Endothelial cell of umbilical vein (primary cell): Measurements from ENCODE around the gene CACNA1S. TPM values are rescaled to one million over a fixed set of nuclear protein-coding genes. Genes with fewer than 3 reads are reported as not detected.

ENCODE experiments used
- BruUV-seq: library from RNA; stranded (reverse); fragments of 400-500 nt; replicated peaks from 2 replicates; lab custom pipeline; 2021; lab: Mats Ljungman, UMichigan
- CTCF ChIA-PET: fragments of 300-600, 350-600 bp; sonication (Branson Sonifier 250); formaldehyde crosslinking; loops from one replicate; lab custom pipeline; 2021; ENCODE audit warnings: antibody characterized with exemption, inconsistent platforms; lab: Charles Lee
- POLR2A ChIA-PET: fragments of 300-600, 350-600 bp; sonication (Branson Sonifier 250); formaldehyde crosslinking; loops from one replicate; lab custom pipeline; 2021; ENCODE audit warnings: antibody characterized with exemption, inconsistent platforms; lab: Charles Lee
- DNase-seq: peaks from one replicate; pipeline ENCODE4 v3.0.0-alpha.2; 2011; ENCODE audit warnings: low read depth, low spot score
- FAIRE-seq: peaks from 2 replicates; lab custom pipeline; 2011; peaks lifted over from hg19 to GRCh38; lab: Jason Lieb, UNC
- H2AFZ ChIP-seq: 2 replicates; pipeline ENCODE4 v1.6.0; 2012; ENCODE audit warnings: low read depth, low read length, control low read depth, inconsistent platforms
- H3K27ac ChIP-seq: 2 replicates; pipeline ENCODE4 v1.5.1; 2011; ENCODE audit warnings: low read depth, mild to moderate bottlenecking, control low read depth, low read length, moderate library complexity; ENCODE audit not compliant: insufficient read depth
- H3K27me3 ChIP-seq, 2 experiments: 2 replicates each; pipeline versions ENCODE4 v1.6.0 to v1.6.1; 2011; ENCODE audit warnings: low read length in 2 of 2, mixed read lengths in 1 of 2; ENCODE audit not compliant: control insufficient read depth in 2 of 2, insufficient read depth in 2 of 2
- H3K36me3 ChIP-seq, 2 experiments: 2 replicates in 1 of 2; 3 replicates in 1 of 2; pipeline ENCODE4 v1.5.1; 2011; ENCODE audit warnings: low read length in 2 of 2, mild to moderate bottlenecking in 1 of 2, moderate library complexity in 1 of 2; ENCODE audit not compliant: control insufficient read depth in 2 of 2, insufficient read depth in 2 of 2; ENCODE audit errors: extremely low read depth in 1 of 2
- H3K4me1 ChIP-seq: 3 replicates; pipeline ENCODE4 v1.5.1; 2011; ENCODE audit warnings: mild to moderate bottlenecking, low read length; ENCODE audit not compliant: control insufficient read depth, insufficient read depth; ENCODE audit errors: extremely low read depth
- H3K4me2 ChIP-seq: 2 replicates; pipeline ENCODE4 v1.6.1; 2011; ENCODE audit warnings: low read length, control low read depth, mixed read lengths; ENCODE audit not compliant: insufficient read depth
- H3K4me3 ChIP-seq, 3 experiments: fragments of 200-600 bp in 1 of 3; sonication (generic), shearing (Covaris generic) in 1 of 3; replicated peaks in 1 of 3; 2 replicates each; pipeline ENCODE4 v1.5.1; 2011 to 2016; ENCODE audit warnings: control low read depth in 3 of 3, low read length in 3 of 3, mild to moderate bottlenecking in 2 of 3, inconsistent platforms in 1 of 3, low read depth in 1 of 3, moderate library complexity in 1 of 3; ENCODE audit not compliant: insufficient read depth in 1 of 3
- H3K79me2 ChIP-seq: 2 replicates; pipeline ENCODE4 v1.6.0; 2012; ENCODE audit warnings: low read length, inconsistent platforms; ENCODE audit not compliant: control insufficient read depth, insufficient read depth
- H3K9ac ChIP-seq: replicated peaks from 2 replicates; pipeline ENCODE3; 2011; ENCODE audit warnings: low read length, control low read depth; ENCODE audit not compliant: insufficient read depth; ENCODE audit errors: extremely low read depth
- H3K9me1 ChIP-seq: replicated peaks from 3 replicates; pipeline ENCODE4 v1.6.0; 2011; ENCODE audit warnings: mild to moderate bottlenecking, low read length; ENCODE audit not compliant: control insufficient read depth, insufficient read depth; ENCODE audit errors: extremely low read depth
- H3K9me3 ChIP-seq: replicated peaks from 2 replicates; pipeline ENCODE4 v1.5.1; 2012; ENCODE audit warnings: low read length, inconsistent platforms; ENCODE audit not compliant: control insufficient read depth, insufficient read depth
- H4K20me1 ChIP-seq: replicated peaks from 2 replicates; pipeline ENCODE3; 2011; ENCODE audit warnings: mild to moderate bottlenecking, low read length; ENCODE audit not compliant: control insufficient read depth, insufficient read depth; ENCODE audit errors: extremely low read depth
- CTCF ChIP-seq, 2 donors: IDR thresholded peaks; 1 replicate in 1 of 2; 2 replicates in 1 of 2; pipeline ENCODE4 v1.5.1; 2011; ENCODE audit warnings: low read length in 2 of 2, mild to moderate bottlenecking in 2 of 2, moderate library complexity in 2 of 2, control low read depth in 1 of 2, inconsistent platforms in 1 of 2, low read depth in 1 of 2; ENCODE audit not compliant: insufficient read depth in 1 of 2; ENCODE audit errors: extremely low read depth in 1 of 2
- EZH2 ChIP-seq: IDR thresholded peaks from 2 replicates; pipeline ENCODE4 v1.6.1; 2012; ENCODE audit warnings: borderline replicate concordance, low read depth, mild to moderate bottlenecking, moderate library complexity, low read length, inconsistent platforms; ENCODE audit not compliant: severe bottlenecking
- FOS ChIP-seq: IDR thresholded peaks from 2 replicates; pipeline ENCODE4 v1.6.1; 2011; ENCODE audit warnings: mild to moderate bottlenecking, low read length, moderate library complexity, borderline replicate concordance; ENCODE audit not compliant: insufficient read depth
- GATA2 ChIP-seq: IDR thresholded peaks from 2 replicates; pipeline ENCODE4 v1.7.0; 2011; ENCODE audit warnings: low read depth, mild to moderate bottlenecking, moderate library complexity, mixed read lengths, low read length; ENCODE audit not compliant: insufficient read length, insufficient read depth
- JUN ChIP-seq: IDR thresholded peaks from 2 replicates; pipeline ENCODE4 v1.6.1; 2011; ENCODE audit warnings: borderline replicate concordance, low read depth; ENCODE audit not compliant: insufficient read length, insufficient read depth
- MYC ChIP-seq: IDR thresholded peaks from one replicate; pipeline ENCODE4 v1.6.1; 2011; ENCODE audit warnings: mild to moderate bottlenecking, low read depth, low read length
- POLR2A ChIP-seq: IDR thresholded peaks from 2 replicates; pipeline ENCODE4 v1.6.1; 2012; ENCODE audit warnings: low read depth, mild to moderate bottlenecking, control low read depth, low read length
- POLR2AphosphoS5 ChIP-seq: IDR thresholded peaks from 2 replicates; pipeline ENCODE4 v1.6.1; 2012; ENCODE audit warnings: low read depth, mild to moderate bottlenecking, control low read depth, low read length, moderate library complexity; ENCODE audit not compliant: insufficient read depth
- dilution Hi-C: fragments of 300-500 bp; cut with MboI; formaldehyde crosslinking; loops from one replicate; pipeline ENCODE4 v1.15.0; 2019; ENCODE audit warnings: low sequenced_read_pairs; ENCODE audit not compliant: extremely low pct_ligation_motif_present
- intact Hi-C: fragments of 100-400 bp; cut with micrococcal nuclease; formaldehyde crosslinking; loops from one replicate; pipeline ENCODE4 v1.10.0; 2022
- polyA plus RNA-seq, 4 experiments: library from polyadenylated mRNA; depleted of rRNA in 3 of 4; stranded (reverse) in 3 of 4; unstranded in 1 of 4; fragments of >200 nt; gene quantifications; 2 replicates each; pipeline versions ENCODE4 v1.2.1 to v1.2.3, GENCODE V29; 2011 to 2012; ENCODE audit warnings: missing spikeins in 1 of 4
- total RNA-seq: library from RNA; stranded (reverse); gene quantifications from 2 replicates; pipeline ENCODE4 v1.2.3, GENCODE V29; 2021
- TF ChIP-seq, protein P1 (sequence below): IDR thresholded peaks from 2 replicates; pipeline ENCODE4 v1.6.1; 2011; ENCODE audit not compliant: insufficient read depth, insufficient read length

The CACNA1S gene
- total and polyA plus RNA-seq, 2 donors (not counting 3 experiments of a cell fraction or from before 2014, with no cell fraction given): not detected

DNA sequence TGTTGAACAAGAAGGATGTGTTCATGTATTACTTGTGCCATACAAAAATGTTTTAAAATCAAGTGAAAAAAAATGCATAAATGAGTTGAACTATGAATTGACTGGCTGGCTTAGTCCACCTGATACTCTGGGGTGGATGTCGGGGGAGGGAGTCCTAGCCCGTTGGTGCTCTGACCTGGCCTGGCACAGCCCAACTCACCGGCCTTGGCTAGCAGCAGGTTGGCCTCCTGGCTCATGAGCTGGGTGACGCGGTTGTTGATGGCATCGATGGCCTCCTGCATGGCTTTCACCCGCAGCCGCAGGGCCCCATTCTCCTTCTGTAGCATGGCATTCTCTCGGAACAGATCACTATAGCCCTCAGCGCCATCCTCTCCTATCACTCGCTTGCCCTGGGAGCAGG is 110.3 kb downstream of the CACNA1S start:
- no peak overlapping the region for H3K9ac ChIP-seq
- no peak overlapping the region for H3K4me2 ChIP-seq
- no TSS peak for BruUV-seq
- CTCF ChIA-PET: interaction anchor here (0.7 kb wide), 1 partner anchor 13 kb away, joined by 3 read pairs; no protein-coding TSS in a partner anchor
- no peaks in the 10 kb centered on the region for H3K9me1 ChIP-seq
- TF ChIP-seq CTCF (IDR thresholded peaks at IDR 0.05; ENCODE audit: extremely low read depth in 1 of 2, insufficient read depth in 1 of 2, low read depth in 1 of 2, low read length in 2 of 2) (no peak), MYC (no peak), FOS (no peak), EZH2 (no peak), JUN (no peak), POLR2A (no peak), POLR2AphosphoS5 (no peak), GATA2 (no peak)
- TF ChIP-seq, protein P1, sequence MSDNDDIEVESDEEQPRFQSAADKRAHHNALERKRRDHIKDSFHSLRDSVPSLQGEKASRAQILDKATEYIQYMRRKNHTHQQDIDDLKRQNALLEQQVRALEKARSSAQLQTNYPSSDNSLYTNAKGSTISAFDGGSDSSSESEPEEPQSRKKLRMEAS: no peak
- no peak overlapping the region for H3K4me3 ChIP-seq
- no peaks in the 10 kb centered on the region for H3K4me1 ChIP-seq
- dilution Hi-C loops (no loop called here), intact Hi-C loops (no loop called here)
- no peak for FAIRE-seq
- H3K36me3 ChIP-seq: no peaks in the 10 kb centered on the region
- no peak overlapping the region for H2AFZ ChIP-seq
- no peaks in the 10 kb centered on the region for H3K9me3 ChIP-seq
- DNase-seq: no peak
- H3K27me3 ChIP-seq: no peaks in the 10 kb centered on the region
- H4K20me1 ChIP-seq: no peaks in the 10 kb centered on the region
- H3K27ac ChIP-seq: no peak overlapping the region
- POLR2A ChIA-PET: no interaction called here
- no peaks in the 10 kb centered on the region for H3K79me2 ChIP-seq
